CD4-positive, alpha-beta memory T cell (primary cell): ENCODE results near the gene INPP4A. TPM values are rescaled to one million over a fixed set of nuclear protein-coding genes. Genes with fewer than 3 reads are reported as not detected.

Experiments
- CTCF ChIA-PET: fragments of 350-600 bp; sonication (Branson Sonifier 250); formaldehyde crosslinking; loops from one replicate; lab custom pipeline; 2021; ENCODE audit warnings: inconsistent platforms; ENCODE audit not compliant: partially characterized antibody; lab: Charles Lee
- POLR2A ChIA-PET: fragments of 350-600 bp; sonication (Branson Sonifier 250); formaldehyde crosslinking; loops from one replicate; lab custom pipeline; 2021; ENCODE audit not compliant: partially characterized antibody; lab: Charles Lee
- DNase-seq, 5 donors: peaks; one replicate each; pipeline versions ENCODE4 v3.0.0 to v3.0.0-alpha.2; 2020 to 2022; ENCODE audit warnings: mixed read lengths in 1 of 5
- H3K27ac ChIP-seq: one replicate; pipeline ENCODE4 v1.7.0; 2013; ENCODE audit warnings: low read depth, low read length
- H3K27me3 ChIP-seq: 2 replicates; pipeline ENCODE4 v1.7.0; 2013; ENCODE audit warnings: mild to moderate bottlenecking, low read length, moderate library complexity; ENCODE audit not compliant: insufficient read depth
- H3K36me3 ChIP-seq: 2 replicates; pipeline ENCODE4 v1.7.0; 2013; ENCODE audit warnings: mild to moderate bottlenecking, low read length, moderate library complexity; ENCODE audit not compliant: insufficient read depth
- H3K4me1 ChIP-seq: 2 replicates; pipeline ENCODE4 v1.7.0; 2013; ENCODE audit warnings: mild to moderate bottlenecking, low read length, moderate library complexity; ENCODE audit not compliant: insufficient read depth
- H3K4me3 ChIP-seq, 2 donors: one replicate each; pipeline ENCODE4 v1.7.0; 2013; ENCODE audit warnings: low read length in 2 of 2, mild to moderate bottlenecking in 1 of 2
- H3K9me3 ChIP-seq, 2 donors: one replicate each; pipeline ENCODE4 v1.7.0; 2013; ENCODE audit warnings: low read length in 2 of 2, control low read depth in 1 of 2; ENCODE audit not compliant: control insufficient read depth in 1 of 2
- H3K27ac Mint-ChIP-seq, 7 donors: one replicate each; pipeline ENCODE4 v1.8.0; 2020 to 2021; ENCODE audit warnings: mixed read lengths in 7 of 7, mild to moderate bottlenecking in 6 of 7, inconsistent platforms in 3 of 7, moderate library complexity in 3 of 7
- H3K27me3 Mint-ChIP-seq, 2 donors: one replicate each; pipeline ENCODE4 v1.8.0; 2020 to 2021; ENCODE audit warnings: mixed read lengths in 2 of 2
- H3K36me3 Mint-ChIP-seq, 2 donors: one replicate each; pipeline ENCODE4 v1.8.0; 2020 to 2021; ENCODE audit warnings: mixed read lengths in 2 of 2, inconsistent platforms in 1 of 2, mild to moderate bottlenecking in 1 of 2
- H3K4me1 Mint-ChIP-seq, 4 donors: one replicate each; pipeline ENCODE4 v1.8.0; 2020 to 2021; ENCODE audit warnings: mixed read lengths in 4 of 4, mild to moderate bottlenecking in 1 of 4
- H3K4me3 Mint-ChIP-seq, 8 donors: one replicate each; pipeline ENCODE4 v1.8.0; 2020 to 2021; ENCODE audit warnings: mixed read lengths in 8 of 8, mild to moderate bottlenecking in 7 of 8, moderate library complexity in 6 of 8, inconsistent platforms in 3 of 8
- H3K9me3 Mint-ChIP-seq, 8 donors: one replicate each; pipeline ENCODE4 v1.8.0; 2020 to 2021; ENCODE audit warnings: mixed read lengths in 8 of 8, mild to moderate bottlenecking in 5 of 8, inconsistent platforms in 3 of 8, moderate library complexity in 1 of 8
- intact Hi-C: fragments of 100-400 bp; cut with micrococcal nuclease; formaldehyde crosslinking; loops from one replicate; pipeline ENCODE4 v1.15.1; 2023
- polyA plus RNA-seq, 2 donors: library from polyadenylated mRNA; unstranded; fragments of 300-500 nt; fragmentation: Illumina TruSeq; gene quantifications; one replicate each; pipeline ENCODE4 v1.2.3, GENCODE V29; 2021
- total RNA-seq, 2 experiments: library from RNA; stranded (reverse); gene quantifications; one replicate each; pipeline ENCODE4 v1.2.3, GENCODE V29; 2021

Gene INPP4A
- total and polyA plus RNA-seq, 4 experiments from 2014 or later, result 30.5 to 133 (median 91.9) TPM

DNA sequence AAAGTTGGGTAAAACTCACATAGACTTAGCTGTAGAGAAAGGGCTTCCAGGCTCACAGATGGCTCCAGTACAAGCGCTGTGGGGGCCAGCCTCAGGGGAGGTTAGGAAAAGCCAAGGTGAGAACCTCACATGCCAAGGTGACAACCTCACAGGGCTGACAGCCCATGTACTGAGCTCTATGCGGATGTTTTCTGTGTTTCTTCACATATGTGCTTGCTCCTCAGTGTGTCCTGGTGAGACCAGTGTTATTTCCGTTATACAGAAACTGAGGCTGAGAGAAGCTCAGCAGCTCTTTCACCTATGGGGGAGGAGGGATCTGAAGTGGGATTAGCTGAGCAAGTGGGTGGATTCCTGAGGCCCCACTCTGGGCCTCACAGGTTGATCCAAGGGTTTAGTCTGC, 67.3 kb downstream of the INPP4A start:
- Mint-ChIP-seq H3K4me1 (peaks cover 61 to 96% (median 76%) of the 10 kb centered on the region in 4 donors), H3K4me3 (peak overlapping the region in 2 of 8 donors; percentile 9 to 30), H3K27ac (peak overlapping the region in 5 of 7 donors; percentile 25 to 79 (median 68)), H3K27me3 (no peaks in the 10 kb centered on the region), H3K36me3 (peaks cover 14 to 20% of the 10 kb centered on the region in 2 donors), H3K9me3 (no peaks in the 10 kb centered on the region)
- H3K36me3 ChIP-seq, result peaks cover 4% of the 10 kb centered on the region
- H3K27ac ChIP-seq, result no peak overlapping the region
- CTCF ChIA-PET, result no interaction called here
- H3K4me3 ChIP-seq, result no peak overlapping the region
- H3K9me3 ChIP-seq, result no peaks in the 10 kb centered on the region
- no peaks in the 10 kb centered on the region for H3K27me3 ChIP-seq
- intact Hi-C loops, result no loop called here
- POLR2A ChIA-PET, result interaction anchor here (1.0 kb wide), 1 partner anchor 29 kb away, joined by 3 read pairs; no protein-coding TSS in a partner anchor
- H3K4me1 ChIP-seq, result peaks cover 95% of the 10 kb centered on the region
- no peak for DNase-seq

DNA sequence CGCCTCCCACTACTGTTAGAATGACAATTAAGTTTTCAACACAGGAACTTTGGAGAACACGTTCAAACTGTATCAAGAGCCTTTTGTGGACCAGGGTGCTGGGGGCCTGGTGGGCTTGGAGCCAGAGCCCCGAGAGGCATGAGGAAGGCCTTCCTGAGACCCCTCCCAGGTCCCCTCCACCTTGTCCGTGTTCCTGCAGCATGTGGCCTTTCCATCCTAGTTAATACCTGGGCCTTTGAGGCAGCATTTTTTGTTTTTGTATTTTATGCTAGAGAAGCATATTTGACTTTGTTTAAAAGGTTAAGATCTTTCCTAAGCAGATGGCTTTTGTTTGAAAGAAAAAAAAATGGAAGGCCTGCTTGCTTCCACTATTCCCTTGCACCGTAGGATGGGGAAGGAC, 68.0 kb downstream of the INPP4A start:
- Mint-ChIP-seq H3K27ac (peak overlapping the region in 4 of 7 donors; percentile 6 to 66 (median 38)), H3K4me3 (no peak overlapping the region)
- CTCF ChIA-PET, result no interaction called here

DNA sequence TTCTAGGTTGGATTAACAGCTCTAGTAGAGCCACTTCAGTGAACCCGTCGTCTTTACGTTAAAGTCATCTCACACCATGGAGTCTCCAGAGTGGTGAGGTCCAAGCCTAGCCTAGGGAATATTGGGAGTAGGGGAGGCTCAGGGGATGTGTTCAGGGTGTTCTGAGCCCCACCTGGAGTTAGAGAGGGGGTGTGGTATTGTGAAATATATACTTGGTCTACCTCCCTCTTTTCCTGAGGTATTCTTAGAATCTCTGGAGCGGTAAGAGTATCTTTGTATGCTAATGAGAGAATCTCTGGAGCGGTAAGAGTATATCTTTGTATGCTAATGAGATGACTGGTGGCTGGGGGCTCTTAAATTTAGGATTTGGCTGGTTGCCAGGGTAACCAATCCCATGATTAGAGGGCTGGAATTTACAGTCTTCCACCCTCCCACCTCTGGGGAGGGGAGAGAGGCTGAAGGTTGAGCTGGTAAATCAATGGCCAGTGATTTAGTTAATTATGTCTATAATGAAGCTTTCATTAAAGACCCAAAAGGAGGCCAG, 69.5 kb downstream of the INPP4A start:
- Histone ChIP-seq H3K27me3 (no peaks in the 10 kb centered on the region), H3K36me3 (peaks cover 2% of the 10 kb centered on the region), H3K4me1 (peaks cover 89% of the 10 kb centered on the region), H3K4me3 (no peak overlapping the region), H3K27ac (no peak overlapping the region), H3K9me3 (no peaks in the 10 kb centered on the region)
- H3K27ac Mint-ChIP-seq, result peak overlapping the region in 6 of 7 donors; percentile 61 to 82 (median 76)
- H3K36me3 Mint-ChIP-seq, result peaks cover 8% of the 10 kb centered on the region in 2 donors
- no peak for DNase-seq
- H3K9me3 Mint-ChIP-seq, result no peaks in the 10 kb centered on the region
- H3K4me3 Mint-ChIP-seq, result no peak overlapping the region
- POLR2A ChIA-PET, result interaction anchor here (0.9 kb wide), 1 partner anchor 422 kb away, joined by 3 read pairs; the partner anchor contains the start of gene CRACDL
- CTCF ChIA-PET, result interaction anchor here (1.0 to 6.0 kb wide), 5 partner anchors 17 to 102 kb away, joined by 3 to 44 read pairs (median 4); no protein-coding TSS in a partner anchor
- no peaks in the 10 kb centered on the region for H3K27me3 Mint-ChIP-seq
- intact Hi-C loops, result no loop called here
- H3K4me1 Mint-ChIP-seq, result peaks cover 57 to 95% (median 73%) of the 10 kb centered on the region in 4 donors

More for the DNA sequence above, 68.0 kb downstream of the INPP4A start:
- Histone ChIP-seq H3K27ac (no peak overlapping the region), H3K4me1 (peaks cover 95% of the 10 kb centered on the region), H3K4me3 (no peak overlapping the region), H3K36me3 (no peaks in the 10 kb centered on the region), H3K9me3 (no peaks in the 10 kb centered on the region), H3K27me3 (no peaks in the 10 kb centered on the region)
- H3K36me3 Mint-ChIP-seq, result peaks cover 11 to 14% of the 10 kb centered on the region in 2 donors
- intact Hi-C loops, result no loop called here
- DNase-seq, result no peak
- peaks cover 65 to 98% (median 76%) of the 10 kb centered on the region in 4 donors for H3K4me1 Mint-ChIP-seq
- POLR2A ChIA-PET, result no interaction called here
- H3K9me3 Mint-ChIP-seq, result no peaks in the 10 kb centered on the region
- no peaks in the 10 kb centered on the region for H3K27me3 Mint-ChIP-seq

DNA sequence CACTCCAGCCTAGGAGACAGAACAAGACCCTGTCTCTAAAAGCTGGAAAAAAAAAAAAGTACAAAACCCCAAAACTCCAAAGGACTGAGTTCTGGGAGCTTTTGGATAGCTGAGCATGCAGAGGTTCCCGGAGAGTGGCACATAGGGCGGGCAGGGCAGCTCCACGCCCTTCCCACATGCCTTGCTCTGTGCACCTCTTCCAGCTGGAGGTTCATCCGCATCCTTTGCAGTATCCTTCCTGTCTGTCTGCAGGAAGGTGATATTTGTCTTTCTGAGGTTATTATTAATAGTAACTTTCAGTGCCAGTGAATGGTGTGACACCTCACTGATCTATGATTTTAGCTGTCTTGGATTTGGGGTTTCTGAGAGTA, 70.2 kb downstream of the INPP4A start:
- Mint-ChIP-seq H3K4me1 (peaks cover 51 to 90% (median 68%) of the 10 kb centered on the region in 4 donors), H3K36me3 (peaks cover 10 to 14% of the 10 kb centered on the region in 2 donors), H3K4me3 (no peak overlapping the region), H3K9me3 (no peaks in the 10 kb centered on the region), H3K27me3 (no peaks in the 10 kb centered on the region), H3K27ac (peak overlapping the region in 6 of 7 donors; percentile 41 to 83 (median 66))
- ChIA-PET POLR2A (interaction anchor here (0.9 kb wide), 1 partner anchor 421 kb away, joined by 3 read pairs; the partner anchor contains the start of gene CRACDL), CTCF (interaction anchor here (1.0 to 6.0 kb wide), 6 partner anchors 18 to 102 kb away, joined by 3 to 44 read pairs (median 4); no protein-coding TSS in a partner anchor)
- H3K27me3 ChIP-seq, result no peaks in the 10 kb centered on the region
- DNase-seq, result no peak
- peaks cover 82% of the 10 kb centered on the region for H3K4me1 ChIP-seq
- no peak overlapping the region for H3K27ac ChIP-seq
- H3K9me3 ChIP-seq, result no peaks in the 10 kb centered on the region
- H3K36me3 ChIP-seq, result peaks cover 9% of the 10 kb centered on the region
- intact Hi-C loops, result loop anchor here (5.0 kb wide), 1 partner anchor 33 kb away; no protein-coding TSS in a partner anchor
- H3K4me3 ChIP-seq, result no peak overlapping the region

DNA sequence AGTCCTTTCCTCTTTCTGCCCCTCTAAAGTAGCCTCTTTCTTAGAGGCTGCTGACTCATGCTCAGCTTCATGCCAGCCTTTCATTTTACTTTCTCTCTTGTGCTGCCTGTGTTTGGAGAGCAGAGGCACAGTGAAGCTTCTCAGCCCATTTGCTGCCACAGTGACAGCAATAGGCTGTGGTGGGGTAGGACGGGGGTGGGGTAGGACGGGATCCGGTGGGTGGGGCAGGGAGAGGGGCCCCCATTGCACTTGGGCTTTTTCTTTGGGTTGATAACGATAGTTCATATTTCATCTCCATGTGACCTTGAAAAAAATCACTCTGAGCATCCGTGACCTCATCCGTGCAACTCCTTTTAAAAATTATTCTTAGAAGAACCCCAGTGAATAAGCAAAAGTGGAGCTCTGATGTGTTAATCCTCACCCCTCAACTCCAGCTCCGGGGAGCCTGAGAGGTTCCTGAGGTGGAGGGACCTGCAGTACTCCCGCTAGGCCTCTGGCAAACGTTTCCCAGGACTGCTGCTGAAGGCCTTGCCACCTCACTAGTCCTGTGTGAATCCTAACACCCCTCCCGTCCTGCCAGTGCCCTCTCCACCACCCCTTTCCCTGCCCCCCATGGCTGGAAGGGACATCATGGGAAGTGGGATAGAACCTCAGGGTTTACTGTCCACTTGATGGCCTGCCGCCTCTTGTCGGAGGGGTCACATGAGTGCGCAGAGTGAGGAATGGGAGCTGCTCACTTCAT, 70.8 kb downstream of the INPP4A start:
- peaks cover 12 to 13% of the 10 kb centered on the region in 2 donors for H3K36me3 Mint-ChIP-seq
- ChIA-PET CTCF (interaction anchor here (0.9 to 6.0 kb wide), 7 partner anchors 10 to 103 kb away, joined by 3 to 44 read pairs (median 4); no protein-coding TSS in a partner anchor), POLR2A (interaction anchor here (0.9 to 1.4 kb wide), 2 partner anchors 51 to 421 kb away, joined by 3 read pairs; partner anchors contain the start of gene CRACDL)
- peak overlapping the region; percentile 12 to 83 (median 67) for H3K27ac Mint-ChIP-seq
- Histone ChIP-seq H3K27me3 (no peaks in the 10 kb centered on the region), H3K4me3 (no peak overlapping the region), H3K4me1 (peaks cover 78% of the 10 kb centered on the region), H3K27ac (no peak overlapping the region), H3K9me3 (no peaks in the 10 kb centered on the region), H3K36me3 (peaks cover 12% of the 10 kb centered on the region)
- peaks cover 46 to 85% (median 64%) of the 10 kb centered on the region in 4 donors for H3K4me1 Mint-ChIP-seq
- H3K9me3 Mint-ChIP-seq, result no peaks in the 10 kb centered on the region
- no peaks in the 10 kb centered on the region for H3K27me3 Mint-ChIP-seq
- peak overlapping the region in 1 of 8 donors; percentile 7 for H3K4me3 Mint-ChIP-seq
- intact Hi-C loops, result loop anchor here (5.0 kb wide), 1 partner anchor 33 kb away; no protein-coding TSS in a partner anchor
- no peak for DNase-seq

DNA sequence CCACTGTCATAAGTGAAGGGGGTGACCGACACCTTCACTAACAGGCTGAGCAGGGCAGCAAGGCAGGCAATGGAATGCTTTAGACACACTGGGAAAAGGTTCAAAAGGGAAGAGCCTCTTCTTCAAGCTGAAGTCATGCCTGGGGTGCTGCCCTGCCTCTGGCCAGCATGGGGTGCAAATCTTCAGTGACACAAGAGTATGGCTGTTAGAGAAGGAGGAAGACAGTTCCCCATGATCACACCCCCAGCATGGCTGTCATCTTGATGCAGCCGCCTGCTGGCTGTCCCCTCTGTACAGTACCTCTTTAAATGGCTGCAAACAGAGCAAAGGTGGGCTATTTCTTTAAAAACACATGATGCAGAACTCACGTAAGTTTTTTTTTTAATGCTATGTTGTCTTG, 71.9 kb downstream of the INPP4A start:
- H3K27ac Mint-ChIP-seq, result peak overlapping the region in 5 of 7 donors; percentile 43 to 81 (median 47)
- no peaks in the 10 kb centered on the region for H3K27me3 ChIP-seq
- ChIA-PET CTCF (interaction anchor here (0.9 to 6.0 kb wide), 9 partner anchors 11 to 104 kb away, joined by 3 to 44 read pairs (median 5); no protein-coding TSS in a partner anchor), POLR2A (interaction anchor here (1.4 kb wide), 1 partner anchor 52 kb away, joined by 3 read pairs; no protein-coding TSS in a partner anchor)
- intact Hi-C loops, result loop anchor here (2.0 to 5.0 kb wide), 2 partner anchors 14 to 34 kb away; no protein-coding TSS in a partner anchor
- H3K4me3 Mint-ChIP-seq, result peak overlapping the region in 1 of 8 donors; percentile 18
- peaks cover 21% of the 10 kb centered on the region for H3K36me3 ChIP-seq
- H3K4me3 ChIP-seq, result no peak overlapping the region
- peaks cover 19 to 22% of the 10 kb centered on the region in 2 donors for H3K36me3 Mint-ChIP-seq
- H3K9me3 Mint-ChIP-seq, result no peaks in the 10 kb centered on the region
- H3K27me3 Mint-ChIP-seq, result no peaks in the 10 kb centered on the region
- H3K4me1 Mint-ChIP-seq, result peaks cover 42 to 73% (median 60%) of the 10 kb centered on the region in 4 donors
- no peak for DNase-seq
- no peak overlapping the region for H3K27ac ChIP-seq
- H3K9me3 ChIP-seq, result no peaks in the 10 kb centered on the region
- peaks cover 69% of the 10 kb centered on the region for H3K4me1 ChIP-seq
